Measurements from ENCODE around the gene KIF18B.

DNA sequence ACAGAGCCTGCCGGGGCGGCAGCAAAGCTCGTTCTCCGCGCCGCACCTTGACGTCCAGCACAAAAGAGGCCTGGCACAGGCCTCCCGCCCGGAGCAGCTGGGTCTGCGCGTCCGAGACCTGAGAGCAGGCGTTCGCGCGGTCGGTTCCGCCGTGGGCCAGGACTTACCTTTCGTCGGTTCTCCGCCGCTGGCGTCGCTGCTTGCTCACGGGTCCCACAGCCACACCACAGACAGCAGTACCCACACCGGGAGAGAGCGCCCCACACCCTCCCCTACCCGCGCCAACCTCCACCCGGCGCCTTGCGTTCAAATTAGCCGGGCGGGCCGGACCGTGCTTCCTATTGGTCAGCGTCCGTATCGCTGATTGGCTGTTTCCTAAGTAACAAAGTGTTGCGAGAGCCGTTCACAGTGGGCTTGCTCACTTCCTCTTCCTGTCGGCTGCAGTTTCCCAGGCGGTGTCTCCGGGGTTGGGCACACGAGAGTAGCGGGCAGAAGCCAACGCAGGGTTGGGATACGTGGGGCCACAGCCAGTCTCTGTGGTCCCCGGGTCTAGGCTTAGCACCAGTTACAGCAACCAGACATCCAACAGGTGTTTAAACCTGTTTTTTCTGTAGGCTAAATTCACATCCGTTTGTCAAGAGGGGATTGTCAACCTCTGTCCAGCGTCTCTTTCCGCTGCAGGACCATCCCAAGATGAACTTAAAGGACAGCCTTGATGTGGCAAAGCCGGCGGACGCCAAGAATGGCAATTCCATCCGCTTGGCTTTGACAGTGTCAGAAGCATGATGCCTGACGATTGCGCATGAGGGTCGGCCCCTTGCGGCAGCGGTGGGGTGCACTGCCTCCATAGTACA lies at the start of gene KIF18B:
- TF ChIP-seq, protein P1, sequence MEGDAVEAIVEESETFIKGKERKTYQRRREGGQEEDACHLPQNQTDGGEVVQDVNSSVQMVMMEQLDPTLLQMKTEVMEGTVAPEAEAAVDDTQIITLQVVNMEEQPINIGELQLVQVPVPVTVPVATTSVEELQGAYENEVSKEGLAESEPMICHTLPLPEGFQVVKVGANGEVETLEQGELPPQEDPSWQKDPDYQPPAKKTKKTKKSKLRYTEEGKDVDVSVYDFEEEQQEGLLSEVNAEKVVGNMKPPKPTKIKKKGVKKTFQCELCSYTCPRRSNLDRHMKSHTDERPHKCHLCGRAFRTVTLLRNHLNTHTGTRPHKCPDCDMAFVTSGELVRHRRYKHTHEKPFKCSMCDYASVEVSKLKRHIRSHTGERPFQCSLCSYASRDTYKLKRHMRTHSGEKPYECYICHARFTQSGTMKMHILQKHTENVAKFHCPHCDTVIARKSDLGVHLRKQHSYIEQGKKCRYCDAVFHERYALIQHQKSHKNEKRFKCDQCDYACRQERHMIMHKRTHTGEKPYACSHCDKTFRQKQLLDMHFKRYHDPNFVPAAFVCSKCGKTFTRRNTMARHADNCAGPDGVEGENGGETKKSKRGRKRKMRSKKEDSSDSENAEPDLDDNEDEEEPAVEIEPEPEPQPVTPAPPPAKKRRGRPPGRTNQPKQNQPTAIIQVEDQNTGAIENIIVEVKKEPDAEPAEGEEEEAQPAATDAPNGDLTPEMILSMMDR (conservative IDR thresholded peaks at IDR 0.05 in 1 of 2, IDR thresholded peaks at IDR 0.05 in 1 of 2; ENCODE audit: low read depth in 1 of 2, low read length in 2 of 2) = peak in 1 of 2 donors; percentile 3
- TF ChIP-seq EZH2 (IDR thresholded peaks at IDR 0.05; ENCODE audit: low read length, missing control alignments) = no peak

Data from fibroblast of lung (primary cell).